Stimulated activated naive CD8-positive, alpha-beta T cell treated with anti-CD3 and anti-CD28 coated beads, Interleukin-15, amount 100 ng/mL, for 72 hours (primary cell): ENCODE results near the gene WDFY4.

Experiments
- ATAC-seq: fragments of 150-1000 bp; cut with Tn5 transposase; 2 replicates; pipeline ENCODE4 v1.10.0; 2021; ENCODE audit warnings: mild to moderate bottlenecking, moderate library complexity
- DNase-seq, 2 donors: peaks; one replicate each; pipeline ENCODE4 v3.0.0; 2021 to 2022
- H3K27ac Mint-ChIP-seq, 2 donors: one replicate each; pipeline ENCODE4 v1.8.0; 2022; ENCODE audit warnings: mild to moderate bottlenecking in 2 of 2, mixed read lengths in 2 of 2, moderate library complexity in 2 of 2
- H3K27me3 Mint-ChIP-seq: one replicate; pipeline ENCODE4 v1.8.0; 2022; ENCODE audit warnings: mixed read lengths
- H3K4me1 Mint-ChIP-seq: one replicate; pipeline ENCODE4 v1.8.0; 2022; ENCODE audit warnings: mild to moderate bottlenecking, mixed read lengths
- H3K4me3 Mint-ChIP-seq, 2 donors: one replicate each; pipeline ENCODE4 v1.8.0; 2022; ENCODE audit warnings: mild to moderate bottlenecking in 2 of 2, mixed read lengths in 2 of 2, moderate library complexity in 1 of 2
- H3K9me3 Mint-ChIP-seq, 2 donors: one replicate each; pipeline ENCODE4 v1.8.0; 2022; ENCODE audit warnings: mixed read lengths in 2 of 2

WDFY4 gene

DNA sequence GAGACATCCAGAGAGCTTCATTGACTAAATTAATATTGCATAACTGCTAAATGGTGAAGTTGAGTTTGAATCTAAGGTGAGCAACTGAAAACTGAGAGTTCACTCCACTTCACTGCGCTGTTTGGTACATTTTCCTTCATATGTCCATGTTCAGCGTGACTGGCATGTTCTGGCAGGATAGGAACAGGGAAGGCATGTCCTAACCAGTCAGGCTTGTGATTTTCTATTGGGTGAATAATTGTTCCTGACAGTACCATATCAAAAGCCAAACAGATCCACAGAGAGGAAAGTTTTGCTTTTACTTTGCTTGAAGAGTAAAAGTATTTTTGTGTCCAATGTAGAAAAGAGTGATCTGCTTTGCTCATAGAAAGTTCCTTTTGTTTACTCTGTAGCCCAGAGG lies 53.2 kb downstream of the WDFY4 start:
- ATAC-seq (no peak), DNase-seq (no peak)
- H3K27ac Mint-ChIP-seq = no peak overlapping the region
- no peaks in the 10 kb centered on the region for H3K9me3 Mint-ChIP-seq
- no peaks in the 10 kb centered on the region for H3K27me3 Mint-ChIP-seq
- H3K4me3 Mint-ChIP-seq = no peak overlapping the region
- H3K4me1 Mint-ChIP-seq = no peaks in the 10 kb centered on the region

DNA sequence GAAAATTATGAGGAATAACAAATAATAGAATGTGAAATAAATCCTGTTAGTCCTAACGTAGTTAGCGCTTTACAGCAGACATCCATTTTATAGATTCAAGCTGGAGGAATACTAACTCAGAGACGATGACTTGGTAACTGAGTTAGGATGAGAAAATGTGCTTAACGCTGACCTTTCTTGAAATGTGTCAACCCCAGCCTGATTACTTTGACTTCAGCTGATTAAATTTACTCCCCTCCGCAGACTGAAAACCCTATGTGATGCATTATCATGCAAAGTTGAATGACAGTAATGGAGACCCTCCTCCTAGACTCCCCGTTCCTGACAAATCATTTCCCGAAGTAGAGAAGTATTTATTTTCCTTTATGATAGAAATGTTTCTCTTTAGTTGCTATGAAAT lies 54.5 kb downstream of the WDFY4 start:
- Mint-ChIP-seq H3K27me3 (no peaks in the 10 kb centered on the region), H3K4me3 (no peak overlapping the region), H3K27ac (peak overlapping the region in 1 of 2 donors; percentile 49), H3K9me3 (no peaks in the 10 kb centered on the region), H3K4me1 (no peaks in the 10 kb centered on the region)
- no peak for DNase-seq
- ATAC-seq = no peak

DNA sequence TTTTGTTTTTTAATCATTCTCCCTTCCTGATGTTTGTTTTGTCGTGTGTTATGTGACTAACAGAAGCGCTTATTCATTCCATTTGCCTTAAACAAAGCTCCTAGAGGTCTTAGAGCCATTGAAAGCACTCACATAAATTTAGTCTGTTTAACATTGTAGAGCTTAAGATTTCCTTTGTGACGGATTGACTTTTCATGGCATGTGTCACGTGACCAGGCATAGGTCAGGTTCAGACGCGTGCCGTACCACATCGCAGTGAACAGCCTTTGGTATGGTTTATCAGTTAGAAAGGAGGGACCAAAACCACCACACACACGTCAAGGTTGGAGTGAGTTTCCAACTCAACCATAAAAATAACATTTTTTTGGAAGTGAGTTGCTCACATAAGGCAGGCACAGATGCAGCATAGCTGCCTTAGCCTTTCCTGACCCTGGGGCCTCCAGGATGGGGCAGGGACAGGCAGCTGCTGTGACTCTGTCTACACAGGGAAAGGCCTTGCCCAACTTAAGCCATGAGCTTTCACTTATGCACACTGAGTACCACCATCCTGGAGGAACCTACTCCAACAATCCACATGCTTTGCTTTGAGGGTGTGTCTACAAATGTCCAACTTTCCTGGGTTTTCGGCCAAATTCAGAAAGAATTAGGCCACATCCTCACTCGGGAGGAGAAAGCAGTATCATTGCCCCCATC lies 55.5 kb downstream of the WDFY4 start:
- Mint-ChIP-seq H3K4me3 (no peak overlapping the region), H3K27me3 (no peaks in the 10 kb centered on the region), H3K27ac (no peak overlapping the region), H3K4me1 (no peaks in the 10 kb centered on the region), H3K9me3 (no peaks in the 10 kb centered on the region)
- DNase-seq (no peak), ATAC-seq (no peak)

DNA sequence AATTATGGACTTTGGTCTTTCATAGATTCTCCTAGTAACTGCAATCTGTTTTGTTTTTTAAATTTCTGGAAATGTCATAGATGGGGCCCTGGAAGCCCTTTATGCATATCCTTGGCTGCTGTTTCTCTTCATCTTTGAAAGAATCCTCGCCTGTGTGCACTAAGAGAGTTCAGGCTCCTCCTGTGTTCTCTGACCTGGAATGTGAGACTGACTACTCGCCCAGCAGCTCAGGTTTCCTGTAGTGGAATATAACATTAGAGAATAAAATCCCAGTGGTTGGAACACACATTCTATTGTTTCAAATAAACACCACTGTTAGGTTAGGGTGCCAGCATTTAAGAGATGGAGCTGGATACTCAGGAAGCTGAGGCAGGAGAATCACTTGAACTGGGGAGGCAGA lies 56.3 kb downstream of the WDFY4 start:
- no peak overlapping the region for H3K4me3 Mint-ChIP-seq
- no peaks in the 10 kb centered on the region for H3K27me3 Mint-ChIP-seq
- DNase-seq (no peak), ATAC-seq (no peak)
- no peaks in the 10 kb centered on the region for H3K9me3 Mint-ChIP-seq
- no peak overlapping the region for H3K27ac Mint-ChIP-seq
- no peaks in the 10 kb centered on the region for H3K4me1 Mint-ChIP-seq

DNA sequence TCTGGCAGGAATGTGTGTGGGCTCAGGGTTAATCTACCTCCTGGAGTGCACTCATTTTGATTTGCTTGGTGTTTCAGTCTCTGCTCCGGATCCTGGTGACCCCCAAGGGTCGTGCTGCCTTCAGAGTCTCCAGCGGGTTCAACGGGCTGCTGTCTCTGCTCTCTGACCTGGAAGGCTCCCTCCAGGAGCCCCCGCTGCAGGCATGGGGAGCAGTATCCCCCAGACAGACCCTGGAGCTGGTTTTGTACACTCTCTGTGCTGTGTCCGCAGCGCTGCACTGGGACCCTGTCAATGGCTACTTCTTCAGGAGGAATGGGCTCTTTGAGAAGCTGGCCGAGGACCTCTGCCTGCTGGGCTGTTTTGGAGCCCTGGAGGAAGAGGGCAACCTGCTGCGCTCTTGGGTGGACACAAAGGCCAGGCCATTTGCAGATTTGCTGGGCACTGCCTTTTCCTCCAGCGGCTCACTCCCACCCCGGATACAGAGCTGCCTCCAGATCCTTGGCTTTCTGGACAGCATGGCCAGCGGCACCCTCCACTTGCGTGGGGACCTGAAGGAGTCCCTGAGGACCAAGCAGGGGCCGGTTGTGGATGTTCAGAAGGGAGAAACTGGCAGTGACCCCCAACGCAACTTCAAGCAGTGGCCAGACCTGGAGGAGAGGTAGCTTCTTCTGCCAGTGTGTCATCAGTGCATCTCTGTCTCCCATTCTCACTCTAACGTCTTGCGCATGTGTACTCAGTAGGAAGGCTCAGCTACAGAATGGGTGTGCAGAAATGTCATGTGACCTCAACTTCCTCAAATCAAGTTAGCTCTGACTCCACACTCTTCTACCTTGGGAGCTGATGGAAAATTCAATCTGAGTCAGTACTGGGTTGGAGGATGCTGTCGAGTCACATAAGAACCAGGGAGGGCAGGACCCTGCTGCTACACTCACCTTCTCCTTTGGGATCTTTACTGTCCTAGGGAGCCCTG lies 58.5 kb downstream of the WDFY4 start:
- no peaks in the 10 kb centered on the region for H3K4me1 Mint-ChIP-seq
- H3K4me3 Mint-ChIP-seq = no peak overlapping the region
- no peaks in the 10 kb centered on the region for H3K27me3 Mint-ChIP-seq
- H3K9me3 Mint-ChIP-seq = peaks cover 0 to 12% of the 10 kb centered on the region in 2 donors
- H3K27ac Mint-ChIP-seq = no peak overlapping the region
- ATAC-seq (no peak), DNase-seq (no peak)

DNA sequence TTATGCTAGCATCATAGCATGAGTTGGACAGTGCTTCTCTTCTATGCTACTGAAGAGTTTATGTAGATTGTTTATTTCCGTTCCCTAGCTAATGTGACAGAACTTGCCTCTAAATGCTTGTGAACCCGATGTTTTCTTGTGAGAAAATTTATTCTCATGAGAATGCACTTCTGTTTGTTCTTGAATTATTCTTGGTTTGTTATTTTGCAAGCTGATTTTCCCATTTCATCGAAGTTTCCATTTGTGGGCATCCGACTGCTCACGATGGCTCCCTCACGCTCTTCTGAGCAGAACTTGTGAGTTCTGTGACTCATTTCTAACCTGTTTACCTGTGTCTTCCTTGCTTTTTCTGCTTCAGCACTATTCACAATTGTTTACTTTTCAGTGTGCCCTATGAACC lies 59.9 kb downstream of the WDFY4 start:
- H3K4me3 Mint-ChIP-seq = no peak overlapping the region
- H3K4me1 Mint-ChIP-seq = no peaks in the 10 kb centered on the region
- H3K9me3 Mint-ChIP-seq = peaks cover 0 to 12% of the 10 kb centered on the region in 2 donors
- no peak for ATAC-seq
- DNase-seq = no peak
- H3K27ac Mint-ChIP-seq = no peak overlapping the region
- H3K27me3 Mint-ChIP-seq = no peaks in the 10 kb centered on the region

DNA sequence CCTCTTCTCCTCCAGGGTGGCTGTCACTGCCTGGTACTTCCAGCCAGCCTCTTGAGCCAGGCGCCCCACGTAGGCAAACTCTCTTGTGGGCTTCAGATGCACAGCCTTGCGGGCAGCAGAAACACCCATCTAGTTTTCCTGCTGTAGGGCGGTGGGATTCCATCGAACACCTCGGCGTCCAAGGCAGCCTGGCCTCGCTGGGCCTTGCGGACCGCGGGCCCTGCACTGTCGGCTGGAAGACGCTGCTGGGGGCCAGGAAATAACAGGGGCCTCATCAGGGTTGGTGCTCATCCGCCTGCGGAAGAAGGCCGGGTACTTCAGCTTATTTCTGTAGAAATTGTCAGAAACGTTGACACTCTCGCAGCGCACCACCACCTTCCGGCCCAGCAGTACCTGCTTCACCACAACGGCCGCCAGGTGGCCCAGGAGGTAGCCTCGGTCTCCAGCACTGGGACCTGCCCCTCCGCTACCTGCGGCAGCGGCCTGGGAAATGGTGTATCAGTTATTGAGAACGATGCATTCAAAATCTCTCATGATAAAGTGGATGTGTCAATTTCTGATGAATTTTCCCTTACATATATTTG lies 61.1 kb downstream of the WDFY4 start:
- no peak overlapping the region for H3K4me3 Mint-ChIP-seq

DNA sequence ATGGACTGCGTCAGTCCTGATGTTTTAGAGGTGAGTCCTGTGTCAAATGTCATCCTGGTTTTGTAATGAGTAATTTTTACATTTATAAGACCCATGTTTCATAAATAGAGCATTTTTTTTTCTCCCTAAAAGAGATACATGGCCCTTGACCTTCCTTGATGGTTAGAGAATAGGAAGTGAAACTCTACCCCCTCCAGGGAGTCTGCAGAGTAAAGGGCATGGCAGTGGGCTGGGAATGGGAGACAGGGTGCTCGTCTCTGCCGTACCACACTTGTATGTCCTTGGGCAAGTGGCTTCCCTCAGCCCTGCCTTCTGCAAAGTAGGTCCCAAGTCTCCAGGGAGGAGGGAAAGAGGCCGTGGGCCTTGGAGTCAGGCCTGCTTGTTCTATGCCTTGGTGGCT lies 63.9 kb downstream of the WDFY4 start:
- Mint-ChIP-seq H3K4me1 (no peaks in the 10 kb centered on the region), H3K27me3 (no peaks in the 10 kb centered on the region), H3K27ac (no peak overlapping the region), H3K9me3 (peaks cover 0 to 12% of the 10 kb centered on the region in 2 donors), H3K4me3 (no peak overlapping the region)
- no peak for DNase-seq
- ATAC-seq = no peak

More for the DNA sequence above, 61.1 kb downstream of the WDFY4 start:
- Mint-ChIP-seq H3K27me3 (no peaks in the 10 kb centered on the region), H3K9me3 (peaks cover 0 to 12% of the 10 kb centered on the region in 2 donors), H3K27ac (no peak overlapping the region), H3K4me1 (no peaks in the 10 kb centered on the region)
- no peak for ATAC-seq
- DNase-seq = no peak

DNA sequence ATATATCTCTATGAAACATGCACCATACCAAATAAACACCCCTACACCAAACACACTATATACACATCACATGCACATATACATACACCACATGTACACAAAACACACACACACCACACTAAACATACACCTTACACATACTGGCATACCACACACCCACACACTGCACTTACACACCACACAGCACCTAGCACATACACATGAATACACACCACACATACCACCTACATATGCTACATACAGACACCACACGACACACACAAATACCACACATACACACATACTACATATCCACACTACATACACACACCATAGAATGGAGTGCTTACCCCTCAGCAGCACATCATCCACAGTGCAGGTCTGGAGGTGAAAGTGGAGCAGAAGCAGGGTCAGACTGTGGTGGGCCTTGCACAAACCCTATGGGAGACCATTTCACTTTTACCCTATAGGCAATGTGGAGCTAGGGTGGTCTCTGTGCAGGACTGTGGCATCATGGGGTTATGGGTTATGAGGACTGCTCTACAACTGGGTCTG lies 64.6 kb downstream of the WDFY4 start:
- H3K9me3 Mint-ChIP-seq = peaks cover 0 to 12% of the 10 kb centered on the region in 2 donors
- H3K27me3 Mint-ChIP-seq = no peaks in the 10 kb centered on the region
- ATAC-seq (no peak), DNase-seq (no peak)
- H3K4me3 Mint-ChIP-seq = no peak overlapping the region
- peak overlapping the region in 1 of 2 donors; percentile 12 for H3K27ac Mint-ChIP-seq
- no peaks in the 10 kb centered on the region for H3K4me1 Mint-ChIP-seq

DNA sequence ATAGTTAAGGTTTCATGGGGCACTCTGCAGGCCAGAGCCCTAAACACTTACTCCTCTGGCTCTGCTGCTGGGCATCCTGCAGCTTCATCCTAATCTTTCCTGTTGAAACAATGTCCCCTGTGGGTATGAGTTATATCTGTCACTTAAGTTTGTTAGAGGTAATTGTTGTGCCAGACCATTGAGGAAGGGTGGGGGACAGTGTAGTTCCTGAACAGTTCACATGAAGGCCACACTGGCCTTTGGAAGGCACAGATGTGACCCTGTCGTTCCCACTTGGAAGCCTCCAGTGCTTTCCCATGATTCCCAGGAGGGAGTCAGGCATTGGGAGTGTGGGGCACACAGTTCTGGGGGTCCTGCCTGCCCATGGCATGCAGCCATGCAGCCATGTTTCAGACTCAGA lies 65.3 kb downstream of the WDFY4 start:
- Mint-ChIP-seq H3K4me3 (no peak overlapping the region), H3K9me3 (peaks cover 0 to 12% of the 10 kb centered on the region in 2 donors), H3K27ac (no peak overlapping the region), H3K27me3 (no peaks in the 10 kb centered on the region), H3K4me1 (no peaks in the 10 kb centered on the region)
- DNase-seq (no peak), ATAC-seq (no peak)

DNA sequence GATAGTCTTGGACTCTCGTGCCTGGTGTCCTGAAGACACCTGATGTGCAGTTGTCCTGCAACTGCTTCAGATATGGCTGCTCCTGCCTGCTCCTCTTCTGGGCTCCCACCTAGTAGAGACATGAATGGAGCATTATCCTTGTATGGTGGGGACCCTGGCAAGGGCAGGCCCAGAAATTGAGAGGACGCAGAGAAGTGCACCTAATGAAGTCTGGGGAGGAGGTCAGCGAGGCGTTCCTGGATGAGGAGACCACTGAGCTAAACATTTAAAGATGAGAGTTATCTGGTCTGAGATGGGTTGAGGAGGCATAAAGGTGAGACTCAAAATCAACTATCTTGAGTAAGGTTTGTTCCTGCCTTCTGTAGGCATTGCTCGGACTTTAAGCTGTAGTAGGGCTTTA lies 66.3 kb downstream of the WDFY4 start:
- no peaks in the 10 kb centered on the region for H3K4me1 Mint-ChIP-seq
- no peaks in the 10 kb centered on the region for H3K27me3 Mint-ChIP-seq
- no peak overlapping the region for H3K4me3 Mint-ChIP-seq
- DNase-seq (no peak), ATAC-seq (no peak)
- H3K27ac Mint-ChIP-seq = no peak overlapping the region
- peaks cover 0 to 12% of the 10 kb centered on the region in 2 donors for H3K9me3 Mint-ChIP-seq

DNA sequence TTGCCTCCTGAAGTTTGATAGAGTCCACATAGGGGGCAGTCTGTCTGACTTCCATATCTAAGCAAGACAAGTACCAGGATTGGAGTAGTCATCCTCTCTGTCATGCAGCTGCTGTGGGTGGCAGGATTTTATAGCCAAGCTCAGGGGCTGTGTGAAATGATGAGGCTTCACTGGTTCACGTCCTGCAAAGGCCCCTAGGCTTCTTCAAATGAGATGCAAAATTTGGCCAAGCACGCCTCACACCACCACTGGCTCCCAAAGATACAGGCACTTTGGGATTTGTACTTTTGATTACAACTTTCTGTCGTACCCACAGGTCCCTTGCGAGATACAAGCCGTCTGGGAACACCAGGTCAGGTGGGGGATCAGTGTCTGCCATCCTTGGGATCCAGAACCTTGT lies 67.1 kb downstream of the WDFY4 start:
- ATAC-seq (no peak), DNase-seq (no peak)
- Mint-ChIP-seq H3K4me3 (no peak overlapping the region), H3K27me3 (no peaks in the 10 kb centered on the region), H3K9me3 (peaks cover 0 to 12% of the 10 kb centered on the region in 2 donors), H3K27ac (no peak overlapping the region), H3K4me1 (no peaks in the 10 kb centered on the region)

DNA sequence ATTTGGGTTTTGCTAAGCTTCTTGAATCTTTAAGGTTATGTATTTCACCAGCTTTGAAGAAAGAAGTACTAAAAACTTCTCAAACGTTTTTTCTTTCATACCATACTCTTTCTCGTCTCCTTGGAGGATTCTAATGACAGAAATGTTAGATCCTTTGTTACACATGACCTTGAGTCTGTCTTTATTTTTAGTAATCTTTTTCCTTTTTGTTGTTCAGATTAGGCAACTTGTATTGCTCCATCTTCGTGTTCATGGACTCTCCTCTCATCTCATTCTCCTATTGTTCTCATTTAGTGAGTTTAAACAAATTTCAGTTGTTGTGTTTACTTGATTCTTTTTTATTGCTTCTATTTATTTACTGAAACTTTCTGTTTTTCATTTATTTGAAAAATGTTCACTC lies 73.7 kb downstream of the WDFY4 start:
- Mint-ChIP-seq H3K4me3 (no peak overlapping the region), H3K9me3 (peaks cover 0 to 7% of the 10 kb centered on the region in 2 donors), H3K27ac (no peak overlapping the region), H3K27me3 (peaks cover 25% of the 10 kb centered on the region), H3K4me1 (no peaks in the 10 kb centered on the region)
- DNase-seq = no peak
- ATAC-seq = no peak

DNA sequence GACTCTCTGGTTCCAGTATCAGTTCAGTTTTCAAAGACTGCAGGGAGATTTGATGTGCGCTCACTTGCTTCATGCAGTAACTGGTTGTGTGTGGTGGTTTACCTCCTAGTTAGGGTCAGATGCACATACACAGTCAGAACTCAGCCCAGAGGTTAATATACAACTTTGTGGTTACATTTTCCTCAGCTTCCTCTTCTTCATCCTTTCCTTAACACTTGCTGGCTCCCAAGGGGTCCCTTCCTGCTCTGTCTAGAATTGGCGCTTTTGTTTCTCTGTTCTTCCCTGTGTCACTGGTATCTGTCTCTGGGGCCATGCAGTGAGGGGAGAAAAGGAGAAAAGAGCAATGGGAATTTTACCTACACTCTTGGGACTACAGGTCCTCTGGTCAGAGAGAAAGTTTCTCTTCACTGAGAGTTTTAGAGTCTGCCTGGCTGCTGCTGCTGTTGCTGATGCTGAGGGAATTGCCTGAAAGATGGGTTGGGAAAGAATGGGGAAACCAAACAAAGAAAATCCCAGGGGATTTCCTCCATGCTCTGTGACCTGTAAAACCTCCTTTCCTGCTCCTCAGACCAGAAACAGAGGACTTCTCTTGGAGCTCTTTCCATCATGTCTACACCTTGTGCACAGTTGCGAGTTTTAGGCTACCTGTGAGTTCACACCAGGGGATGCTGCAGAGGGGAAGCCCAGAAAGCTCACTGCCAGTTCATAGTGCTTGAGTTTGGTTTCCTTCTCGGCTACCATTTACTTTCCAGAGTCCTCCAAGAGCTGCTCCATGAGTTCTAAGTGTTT lies 74.6 kb downstream of the WDFY4 start:
- H3K27ac Mint-ChIP-seq = no peak overlapping the region
- no peaks in the 10 kb centered on the region for H3K4me1 Mint-ChIP-seq
- DNase-seq (no peak), ATAC-seq (no peak)
- H3K4me3 Mint-ChIP-seq = no peak overlapping the region
- peaks cover 0 to 7% of the 10 kb centered on the region in 2 donors for H3K9me3 Mint-ChIP-seq
- peaks cover 25% of the 10 kb centered on the region for H3K27me3 Mint-ChIP-seq

DNA sequence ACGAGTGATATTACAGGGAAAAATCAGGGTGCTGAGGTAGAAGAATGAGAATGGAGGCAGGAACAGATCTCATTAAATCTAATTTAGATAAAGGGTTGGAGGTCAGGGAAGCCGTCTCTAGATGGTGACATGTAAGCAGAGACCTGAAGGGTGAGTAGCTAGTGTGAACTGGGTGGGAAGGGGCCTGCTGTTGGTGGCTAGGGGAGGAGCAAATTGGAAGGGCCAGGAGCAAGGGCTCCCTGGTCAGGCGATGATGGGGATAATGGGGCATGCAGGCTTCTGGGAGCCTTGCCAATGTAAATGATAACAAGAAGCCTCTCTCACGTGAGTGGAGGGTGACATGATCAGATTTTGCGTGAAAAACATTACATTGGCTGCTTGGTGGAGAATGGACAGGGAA lies 76.3 kb downstream of the WDFY4 start:
- H3K27ac Mint-ChIP-seq = no peak overlapping the region
- peaks cover 0 to 7% of the 10 kb centered on the region in 2 donors for H3K9me3 Mint-ChIP-seq
- no peaks in the 10 kb centered on the region for H3K4me1 Mint-ChIP-seq
- ATAC-seq (no peak), DNase-seq (no peak)
- H3K27me3 Mint-ChIP-seq = peaks cover 25% of the 10 kb centered on the region
- H3K4me3 Mint-ChIP-seq = no peak overlapping the region
